NT2/D1 (cell line): ENCODE measurements around the gene PLCB1.

Experiments used
- YY1 ChIP-seq: IDR thresholded peaks from 2 replicates; pipeline ENCODE4 v1.6.1; 2011; ENCODE audit not compliant: insufficient read length, insufficient read depth
- ZNF274 ChIP-seq: IDR thresholded peaks from 2 replicates; pipeline ENCODE4 v1.6.1; 2011; ENCODE audit warnings: mild to moderate bottlenecking, low read depth, low read length

DNA sequence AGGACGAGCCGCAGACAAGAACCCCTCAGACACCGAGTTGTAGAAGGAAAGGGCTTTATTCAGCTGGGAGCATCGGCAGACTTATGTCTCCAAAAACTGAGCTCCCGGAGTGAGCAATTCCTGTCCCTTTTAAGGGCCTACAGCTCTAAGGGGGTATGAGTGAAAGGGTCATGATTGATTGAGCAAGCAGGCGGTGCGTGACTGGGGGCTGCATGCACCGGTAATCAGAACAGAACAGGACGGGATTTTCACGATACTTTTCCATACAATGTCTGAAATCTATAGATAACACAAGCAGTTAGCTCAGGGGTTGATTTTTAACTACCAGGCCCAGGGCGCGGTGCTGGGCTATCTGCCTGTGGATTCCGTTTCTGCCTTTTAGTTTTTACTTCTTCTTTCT, 710.5 kb downstream of the PLCB1 start:
- no peak for TF ChIP-seq ZNF274
- no peak for TF ChIP-seq YY1
